Measurements from ENCODE around the gene GALR2.
"Not testable (repeated sequence)": the region's sequence is repeated elsewhere in the genome, so short reads cannot be mapped to it uniquely, and the experiment has no call there.

The GALR2 gene

GRCh38 chr17:76051561-76051960, 23.0 kb upstream of the GALR2 start:
- TF ChIP-seq, protein P1, sequence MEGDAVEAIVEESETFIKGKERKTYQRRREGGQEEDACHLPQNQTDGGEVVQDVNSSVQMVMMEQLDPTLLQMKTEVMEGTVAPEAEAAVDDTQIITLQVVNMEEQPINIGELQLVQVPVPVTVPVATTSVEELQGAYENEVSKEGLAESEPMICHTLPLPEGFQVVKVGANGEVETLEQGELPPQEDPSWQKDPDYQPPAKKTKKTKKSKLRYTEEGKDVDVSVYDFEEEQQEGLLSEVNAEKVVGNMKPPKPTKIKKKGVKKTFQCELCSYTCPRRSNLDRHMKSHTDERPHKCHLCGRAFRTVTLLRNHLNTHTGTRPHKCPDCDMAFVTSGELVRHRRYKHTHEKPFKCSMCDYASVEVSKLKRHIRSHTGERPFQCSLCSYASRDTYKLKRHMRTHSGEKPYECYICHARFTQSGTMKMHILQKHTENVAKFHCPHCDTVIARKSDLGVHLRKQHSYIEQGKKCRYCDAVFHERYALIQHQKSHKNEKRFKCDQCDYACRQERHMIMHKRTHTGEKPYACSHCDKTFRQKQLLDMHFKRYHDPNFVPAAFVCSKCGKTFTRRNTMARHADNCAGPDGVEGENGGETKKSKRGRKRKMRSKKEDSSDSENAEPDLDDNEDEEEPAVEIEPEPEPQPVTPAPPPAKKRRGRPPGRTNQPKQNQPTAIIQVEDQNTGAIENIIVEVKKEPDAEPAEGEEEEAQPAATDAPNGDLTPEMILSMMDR (IDR thresholded peaks at IDR 0.05; ENCODE audit: borderline replicate concordance, insufficient read depth, low read depth, low read length): no peak
- no peak overlapping the region for H3K4me3 ChIP-seq (ENCODE audit: low read depth, low read length)

DNA sequence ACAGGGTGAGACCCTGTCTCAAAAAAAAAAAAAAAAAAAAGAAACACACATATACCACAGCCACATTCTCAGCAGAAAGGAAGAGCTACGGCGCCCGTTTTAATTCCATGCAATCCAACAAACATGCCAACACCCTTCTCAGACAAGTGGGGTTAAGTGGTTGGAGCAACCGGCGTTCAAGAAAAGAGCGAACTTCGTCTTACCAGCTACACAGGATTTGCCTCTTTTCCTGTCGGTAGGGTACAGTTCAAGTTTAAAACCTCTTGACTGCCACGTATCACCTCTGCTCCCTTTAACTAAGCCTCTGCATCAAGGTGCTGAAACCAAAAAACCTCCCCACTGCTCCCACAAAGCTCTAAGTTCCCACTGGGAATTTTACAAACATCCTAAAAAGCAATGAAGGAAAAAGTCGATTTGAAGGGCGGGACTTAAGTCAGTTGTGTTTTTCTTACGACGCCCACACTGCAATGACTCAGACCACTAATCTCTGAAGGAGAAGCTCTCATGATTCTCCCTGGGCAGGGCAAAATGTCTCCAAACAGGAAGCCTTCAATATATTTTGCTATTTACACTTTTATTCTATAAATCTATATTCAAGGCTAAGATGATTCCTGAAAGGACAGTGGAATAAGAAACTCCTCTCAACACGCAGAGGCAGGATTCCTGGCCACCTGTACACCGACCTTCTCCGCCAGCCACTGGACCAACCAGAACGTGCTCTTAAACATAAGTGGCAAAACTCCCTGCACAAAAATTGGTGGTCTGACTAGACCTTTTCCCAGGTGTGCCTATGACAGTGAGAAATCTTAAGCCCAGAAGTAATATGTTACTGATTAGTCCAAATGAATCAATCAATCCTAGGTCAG, 21.1 kb upstream of the GALR2 start:
- TF ChIP-seq, protein P1 (IDR thresholded peaks at IDR 0.05; ENCODE audit: borderline replicate concordance, insufficient read depth, low read depth, low read length): no peak
- H3K4me3 ChIP-seq (ENCODE audit: low read depth, low read length): no peak overlapping the region

GRCh38 chr17:76054112-76054476, 20.5 kb upstream of the GALR2 start:
- TF ChIP-seq, protein P1 (IDR thresholded peaks at IDR 0.05; ENCODE audit: borderline replicate concordance, insufficient read depth, low read depth, low read length): no peak
- H3K4me3 ChIP-seq (ENCODE audit: low read depth, low read length): no peak overlapping the region

DNA sequence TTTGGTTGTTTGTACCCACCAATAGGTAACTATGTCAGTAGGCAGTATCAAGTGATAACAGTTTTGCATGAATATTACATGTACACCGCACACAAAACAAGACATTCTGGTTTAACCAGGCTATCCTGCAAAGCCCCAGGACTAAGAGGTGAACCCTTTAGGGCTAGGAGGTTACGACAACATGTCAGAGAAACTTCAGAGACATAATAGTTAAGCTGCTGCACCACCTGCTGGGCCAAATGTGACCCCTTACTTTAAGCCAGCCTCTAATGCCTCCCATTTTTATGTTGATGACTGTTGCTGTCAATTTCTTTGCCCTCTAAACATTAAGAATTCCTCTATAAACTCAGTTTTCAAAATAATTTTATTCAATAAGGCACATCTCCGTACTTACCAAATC, 17.7 kb upstream of the GALR2 start:
- H3K4me3 ChIP-seq (ENCODE audit: low read depth, low read length): no peak overlapping the region
- TF ChIP-seq, protein P1 (IDR thresholded peaks at IDR 0.05; ENCODE audit: borderline replicate concordance, insufficient read depth, low read depth, low read length): no peak

DNA sequence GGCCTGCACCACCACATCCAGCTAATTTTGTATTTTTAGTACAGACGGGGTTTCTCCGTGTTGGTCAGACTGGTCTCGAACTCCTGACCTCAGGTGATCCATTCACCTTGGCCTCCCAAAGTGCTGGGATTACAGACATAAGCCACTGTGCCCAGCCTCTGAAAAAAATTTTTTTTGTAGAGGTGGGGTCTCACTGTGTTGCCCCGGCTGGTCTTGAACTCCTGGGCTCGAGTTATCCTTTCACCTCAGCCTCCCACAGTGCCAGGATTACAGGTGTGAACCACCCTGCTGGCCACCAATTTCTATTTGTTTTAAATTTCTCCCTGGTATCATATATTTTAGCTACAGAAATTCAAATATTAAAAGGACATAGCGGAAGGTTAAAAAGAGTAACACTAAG, 16.3 kb upstream of the GALR2 start:
- not testable (repeated sequence) for H3K4me3 ChIP-seq (ENCODE audit: low read depth, low read length)

DNA sequence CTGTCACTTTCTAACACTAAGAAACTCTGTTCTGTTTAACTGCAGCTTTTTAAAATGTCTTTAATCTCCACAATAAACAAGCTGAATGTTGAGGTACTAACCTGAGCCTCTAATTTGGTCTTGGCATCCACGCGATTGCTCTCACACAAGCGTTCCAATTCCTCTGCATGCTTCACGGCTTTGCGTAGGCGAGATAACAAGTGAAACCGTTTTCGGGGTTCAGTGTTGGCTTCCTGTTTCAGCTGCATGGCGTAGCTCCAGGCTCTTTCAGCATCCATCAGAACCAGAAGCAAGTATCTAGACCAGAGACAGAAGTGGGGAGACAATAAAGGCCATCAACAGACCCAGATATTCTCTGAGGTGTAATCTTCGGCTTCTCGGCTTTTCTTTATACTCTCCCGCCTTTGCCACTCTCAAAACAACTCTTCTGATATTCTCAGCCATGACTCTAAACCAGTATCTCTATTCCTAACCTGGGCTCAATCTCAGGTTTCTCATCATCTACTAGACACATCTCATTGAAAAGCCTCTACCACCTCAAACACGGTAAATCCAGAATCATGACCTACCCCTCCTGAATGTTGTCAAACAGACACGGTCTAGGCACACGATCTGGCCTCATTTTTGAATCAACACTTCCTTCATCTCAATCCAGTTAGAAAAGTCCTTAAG, 10.6 kb upstream of the GALR2 start:
- TF ChIP-seq, protein P1 (IDR thresholded peaks at IDR 0.05; ENCODE audit: borderline replicate concordance, insufficient read depth, low read depth, low read length): no peak

GRCh38 chr17:76065775-76066174, 8.8 kb upstream of the GALR2 start:
- H3K4me3 ChIP-seq (ENCODE audit: low read depth, low read length): no peak overlapping the region
- TF ChIP-seq, protein P1 (IDR thresholded peaks at IDR 0.05; ENCODE audit: borderline replicate concordance, insufficient read depth, low read depth, low read length): no peak

More for the DNA sequence above, 10.6 kb upstream of the GALR2 start:
- no peak overlapping the region for H3K4me3 ChIP-seq (ENCODE audit: low read depth, low read length)
